GM21367 (cell line): ENCODE results near the gene DDX4.

Source experiments
- ATAC-seq: cut with Tn5 transposase; IDR thresholded peaks from one replicate; pipeline ENCODE4 v1.9.1; 2021; ENCODE audit not compliant: unreplicated experiment

The DDX4 gene

DNA sequence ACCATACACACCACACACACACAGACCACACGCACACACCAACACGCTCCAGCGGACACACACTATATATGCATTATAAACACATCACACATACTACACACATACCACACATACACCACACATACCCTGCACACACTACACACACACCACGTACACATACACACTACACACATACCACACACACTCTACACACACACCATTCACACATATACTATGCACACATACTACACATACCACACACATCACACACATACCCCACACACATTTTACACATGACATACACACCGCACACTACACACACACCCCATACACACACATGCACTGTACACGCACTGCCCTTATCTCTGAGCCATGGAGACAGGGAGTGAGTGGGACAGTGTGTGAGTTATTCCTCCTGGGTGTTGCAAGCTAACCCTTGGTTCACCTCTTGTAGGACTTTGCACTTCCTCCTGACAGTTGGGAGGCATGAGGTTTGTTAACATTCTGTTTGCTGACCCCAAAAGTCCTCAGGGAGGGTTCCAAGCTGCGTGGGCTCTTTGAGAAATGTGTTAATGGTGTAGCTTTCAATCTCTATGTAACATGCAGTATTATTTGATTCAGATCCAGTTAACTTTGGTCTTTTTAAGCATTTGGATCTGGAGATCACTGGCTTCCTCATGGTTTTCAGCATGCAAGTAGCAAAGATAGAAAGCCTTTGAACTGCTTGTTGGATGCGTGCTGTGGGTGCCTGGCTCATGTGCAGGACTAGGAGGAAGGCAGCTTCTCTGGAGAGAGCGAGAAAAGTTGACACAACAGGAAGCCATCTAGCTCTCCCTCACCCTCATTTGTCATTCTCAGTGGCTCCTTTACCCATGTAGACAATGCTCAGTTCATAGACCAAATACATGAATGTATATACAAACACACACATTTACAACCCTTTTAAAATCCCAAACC is 127.0 kb downstream of the DDX4 start:
- no peak for ATAC-seq

DNA sequence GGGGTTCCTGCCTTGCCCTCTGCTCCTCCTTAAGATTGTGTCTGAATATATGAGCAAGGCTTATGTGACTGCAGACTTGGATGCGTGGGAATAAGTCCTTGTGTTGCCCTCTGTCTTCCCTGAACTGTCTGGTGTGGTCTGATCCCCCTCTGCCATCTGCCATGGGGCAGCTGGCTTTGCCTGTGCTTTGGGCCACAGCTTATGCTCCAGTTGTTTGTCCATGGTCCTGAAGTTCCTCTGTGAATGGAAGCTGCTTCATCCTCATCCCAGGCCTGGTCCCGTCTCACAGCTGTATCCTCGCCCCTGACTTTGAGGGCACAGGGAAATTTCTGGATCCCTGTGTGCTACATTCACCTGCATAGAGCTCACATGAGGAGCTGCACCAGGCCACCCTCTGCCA is 128.0 kb downstream of the DDX4 start:
- ATAC-seq: no peak

DNA sequence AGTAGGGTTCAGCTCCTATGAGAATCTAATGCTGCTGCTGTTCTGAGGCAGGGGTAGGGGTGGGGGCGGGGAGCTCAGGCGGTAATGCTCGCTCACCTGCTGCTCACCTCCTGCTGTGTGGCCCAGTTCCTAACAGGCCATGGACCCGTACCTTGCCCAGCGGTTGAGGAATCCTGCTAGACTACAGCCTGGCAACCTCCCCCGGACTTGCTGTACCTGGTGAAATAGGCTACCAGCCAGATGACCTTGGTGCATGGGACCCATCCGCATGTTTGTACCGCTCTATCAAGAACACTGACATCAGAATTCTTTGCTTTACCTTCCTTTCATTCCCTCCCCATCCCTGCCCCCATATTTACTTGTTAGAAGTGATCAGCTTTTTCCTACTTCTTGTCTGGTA is 128.6 kb downstream of the DDX4 start:
- no peak for ATAC-seq
